ENCODE measurements around the gene ZMYND15.

DNA sequence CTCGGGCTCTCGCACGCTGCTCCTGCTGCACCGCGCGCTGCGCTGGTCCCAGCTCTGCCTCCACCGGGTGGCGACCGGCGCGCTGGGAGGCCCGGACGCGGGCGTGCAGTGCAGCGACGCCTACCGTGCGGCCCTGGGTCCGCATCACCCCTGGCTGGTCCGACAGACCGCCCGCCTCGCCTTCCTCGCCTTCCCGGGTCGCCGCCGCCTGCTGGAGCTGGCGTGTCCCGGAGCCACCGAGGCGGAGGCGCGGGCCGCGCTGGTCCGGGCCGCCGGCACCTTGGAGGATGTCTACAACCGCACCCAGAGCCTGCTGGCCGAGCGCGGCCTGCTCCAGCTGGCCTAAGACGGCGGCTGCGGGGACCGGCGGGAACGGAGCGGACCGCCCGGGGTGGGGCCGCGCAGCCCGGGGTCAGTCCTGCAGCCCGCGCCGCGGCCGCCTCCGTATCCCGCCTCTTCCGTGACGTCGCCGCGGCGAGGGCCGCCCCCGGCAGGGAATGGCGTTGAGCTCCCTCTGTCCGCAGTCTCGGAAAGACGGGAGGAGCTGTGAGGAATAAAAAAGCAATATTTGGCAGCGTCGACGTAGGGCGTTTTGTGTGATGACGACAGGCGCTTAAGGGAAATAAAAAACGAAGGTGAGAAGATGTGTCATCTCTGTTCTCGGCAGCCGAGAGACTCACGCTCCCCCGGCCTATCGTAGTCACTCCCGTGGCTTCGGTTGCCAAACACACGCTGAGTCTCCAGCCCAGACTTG lies 50.5 kb downstream of the ZMYND15 start:
- TF ChIP-seq POLR2A (IDR thresholded peaks at IDR 0.05): peak in 1 of 2 donors; percentile 85
- TF ChIP-seq, protein P1, sequence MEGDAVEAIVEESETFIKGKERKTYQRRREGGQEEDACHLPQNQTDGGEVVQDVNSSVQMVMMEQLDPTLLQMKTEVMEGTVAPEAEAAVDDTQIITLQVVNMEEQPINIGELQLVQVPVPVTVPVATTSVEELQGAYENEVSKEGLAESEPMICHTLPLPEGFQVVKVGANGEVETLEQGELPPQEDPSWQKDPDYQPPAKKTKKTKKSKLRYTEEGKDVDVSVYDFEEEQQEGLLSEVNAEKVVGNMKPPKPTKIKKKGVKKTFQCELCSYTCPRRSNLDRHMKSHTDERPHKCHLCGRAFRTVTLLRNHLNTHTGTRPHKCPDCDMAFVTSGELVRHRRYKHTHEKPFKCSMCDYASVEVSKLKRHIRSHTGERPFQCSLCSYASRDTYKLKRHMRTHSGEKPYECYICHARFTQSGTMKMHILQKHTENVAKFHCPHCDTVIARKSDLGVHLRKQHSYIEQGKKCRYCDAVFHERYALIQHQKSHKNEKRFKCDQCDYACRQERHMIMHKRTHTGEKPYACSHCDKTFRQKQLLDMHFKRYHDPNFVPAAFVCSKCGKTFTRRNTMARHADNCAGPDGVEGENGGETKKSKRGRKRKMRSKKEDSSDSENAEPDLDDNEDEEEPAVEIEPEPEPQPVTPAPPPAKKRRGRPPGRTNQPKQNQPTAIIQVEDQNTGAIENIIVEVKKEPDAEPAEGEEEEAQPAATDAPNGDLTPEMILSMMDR (IDR thresholded peaks at IDR 0.05): peak; percentile 24 to 85 (median 66)

Measured in thyroid gland (tissue), 4 donors.